OCI-LY3 (cell line): ENCODE results near the gene TMEM18.

Experiments
- H2AFZ ChIP-seq: fragments of 200-600, 300-600 bp; shearing (Covaris generic); 2 replicates; pipeline ENCODE4 v1.6.0; 2014; ENCODE audit warnings: antibody characterized with exemption, low read depth, low read length
- H3K27ac ChIP-seq: fragments of 200-600, 300-600 bp; sonication (generic); 2 replicates; pipeline ENCODE4 v1.5.1; 2014; ENCODE audit warnings: mild to moderate bottlenecking, low read length, moderate library complexity, mixed read lengths
- H3K27me3 ChIP-seq: fragments of 200-600, 300-600 bp; sonication (generic); 2 replicates; pipeline ENCODE4 v1.6.1; 2014; ENCODE audit warnings: low read depth, low read length, mixed read lengths
- H3K36me3 ChIP-seq: fragments of 200-600, 300-600 bp; sonication (generic); replicated peaks from 2 replicates; pipeline ENCODE3; 2014; ENCODE audit warnings: low read depth, low read length, mixed read lengths
- H3K4me1 ChIP-seq: fragments of 300-600, 200-600 bp; sonication (generic); 2 replicates; pipeline ENCODE4 v1.6.1; 2014; ENCODE audit warnings: low read length, mixed read lengths
- H3K4me2 ChIP-seq: fragments of 200-600, 300-600 bp; sonication (generic); 2 replicates; pipeline ENCODE4 v1.6.1; 2014; ENCODE audit warnings: low read length, mixed read lengths
- H3K4me3 ChIP-seq: fragments of 300-600, 200-600 bp; sonication (generic); 2 replicates; pipeline ENCODE4 v1.5.1; 2014; ENCODE audit warnings: antibody characterized with exemption, mild to moderate bottlenecking, low read length, moderate library complexity
- H3K79me2 ChIP-seq: fragments of 300-600, 200-600 bp; shearing (Covaris generic); 2 replicates; pipeline ENCODE4 v1.6.1; 2014; ENCODE audit warnings: mild to moderate bottlenecking, low read length, mixed read lengths
- H3K9ac ChIP-seq: fragments of 300-600, 200-600 bp; shearing (Covaris generic); 2 replicates; pipeline ENCODE4 v1.6.0; 2014; ENCODE audit warnings: mild to moderate bottlenecking, low read length, moderate library complexity
- H3K9me3 ChIP-seq: fragments of 200-600, 300-600 bp; shearing (Covaris generic); 2 replicates; pipeline ENCODE4 v1.6.1; 2014; ENCODE audit warnings: low read length, mixed read lengths; ENCODE audit not compliant: insufficient read depth
- H4K20me1 ChIP-seq: fragments of 200-600, 300-600 bp; sonication (generic); 2 replicates; pipeline ENCODE4 v1.6.1; 2016; ENCODE audit warnings: low read length, mixed read lengths; ENCODE audit not compliant: insufficient read depth
- EZH2phosphoT487 ChIP-seq: fragments of 200-600 bp; shearing (Covaris generic); IDR thresholded peaks from 2 replicates; pipeline ENCODE4 v1.6.1; 2018; ENCODE audit warnings: antibody characterized with exemption, mixed run types, low read depth
- TF ChIP-seq, protein P1 (sequence below): fragments of 200-600, 300-600 bp; sonication (generic); IDR thresholded peaks from 2 replicates; pipeline ENCODE4 v1.5.1; 2014; ENCODE audit warnings: antibody characterized with exemption, low read length, low read depth

TMEM18 gene

DNA sequence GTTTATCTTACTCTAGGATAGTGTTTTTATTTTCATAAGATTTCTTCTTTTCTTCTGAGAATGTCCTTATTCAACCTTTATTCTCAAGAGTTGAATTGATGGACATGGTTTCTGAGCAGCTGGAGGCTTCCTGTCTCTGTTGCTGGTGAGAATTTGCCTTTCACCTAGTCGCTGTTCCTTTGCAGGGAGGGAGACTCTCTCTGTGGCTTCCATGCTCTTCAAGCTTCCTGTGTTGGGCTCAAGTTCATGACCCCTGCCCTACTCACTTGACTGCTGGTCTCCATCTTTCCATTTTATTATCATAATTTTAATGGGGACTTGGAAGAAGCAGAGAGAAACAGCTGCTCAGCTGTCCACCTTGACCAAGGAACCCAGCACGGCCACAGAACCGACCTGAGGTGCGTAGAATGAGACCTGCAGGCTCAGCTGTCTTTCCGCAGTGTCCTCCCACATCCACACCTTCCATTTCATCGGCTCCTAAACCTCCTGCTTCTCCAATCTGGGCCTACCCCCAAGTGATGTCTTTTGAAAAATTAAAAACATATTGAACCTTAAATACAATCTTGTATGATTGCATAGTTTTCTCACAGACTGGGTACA is 24.2 kb downstream of the TMEM18 start:
- Histone ChIP-seq H3K4me2 (no peak overlapping the region), H3K9ac (no peak overlapping the region), H3K27me3 (no peaks in the 10 kb centered on the region), H3K36me3 (no peaks in the 10 kb centered on the region), H4K20me1 (no peaks in the 10 kb centered on the region), H2AFZ (no peak overlapping the region), H3K79me2 (no peaks in the 10 kb centered on the region), H3K27ac (no peak overlapping the region), H3K4me3 (no peak overlapping the region), H3K4me1 (no peaks in the 10 kb centered on the region), H3K9me3 (no peaks in the 10 kb centered on the region)
- no peak for TF ChIP-seq EZH2phosphoT487
- TF ChIP-seq, protein P1, sequence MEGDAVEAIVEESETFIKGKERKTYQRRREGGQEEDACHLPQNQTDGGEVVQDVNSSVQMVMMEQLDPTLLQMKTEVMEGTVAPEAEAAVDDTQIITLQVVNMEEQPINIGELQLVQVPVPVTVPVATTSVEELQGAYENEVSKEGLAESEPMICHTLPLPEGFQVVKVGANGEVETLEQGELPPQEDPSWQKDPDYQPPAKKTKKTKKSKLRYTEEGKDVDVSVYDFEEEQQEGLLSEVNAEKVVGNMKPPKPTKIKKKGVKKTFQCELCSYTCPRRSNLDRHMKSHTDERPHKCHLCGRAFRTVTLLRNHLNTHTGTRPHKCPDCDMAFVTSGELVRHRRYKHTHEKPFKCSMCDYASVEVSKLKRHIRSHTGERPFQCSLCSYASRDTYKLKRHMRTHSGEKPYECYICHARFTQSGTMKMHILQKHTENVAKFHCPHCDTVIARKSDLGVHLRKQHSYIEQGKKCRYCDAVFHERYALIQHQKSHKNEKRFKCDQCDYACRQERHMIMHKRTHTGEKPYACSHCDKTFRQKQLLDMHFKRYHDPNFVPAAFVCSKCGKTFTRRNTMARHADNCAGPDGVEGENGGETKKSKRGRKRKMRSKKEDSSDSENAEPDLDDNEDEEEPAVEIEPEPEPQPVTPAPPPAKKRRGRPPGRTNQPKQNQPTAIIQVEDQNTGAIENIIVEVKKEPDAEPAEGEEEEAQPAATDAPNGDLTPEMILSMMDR: no peak

DNA sequence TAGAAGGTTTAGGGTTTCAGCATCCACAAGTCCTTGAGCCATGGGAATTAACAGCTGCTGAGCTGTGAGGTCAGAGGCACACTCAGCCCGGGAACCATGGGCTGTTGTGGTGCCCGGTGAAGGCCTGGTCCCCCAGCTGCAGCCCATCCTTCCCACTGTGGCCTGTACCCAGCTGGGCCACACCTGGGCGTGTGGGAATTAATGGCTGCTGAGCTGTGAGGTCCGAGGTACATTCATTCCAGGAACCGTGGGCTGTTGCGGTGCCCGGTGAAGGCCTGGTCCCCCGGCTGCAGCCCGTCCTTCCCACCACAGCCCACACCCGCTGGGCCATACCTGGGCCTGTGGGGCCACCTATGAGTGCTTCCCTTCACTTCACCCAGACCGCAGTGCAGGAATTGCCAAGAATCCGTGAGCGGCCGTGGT is 25.2 kb downstream of the TMEM18 start:
- Histone ChIP-seq H4K20me1 (no peaks in the 10 kb centered on the region), H2AFZ (no peak overlapping the region), H3K9me3 (no peaks in the 10 kb centered on the region), H3K36me3 (no peaks in the 10 kb centered on the region), H3K27ac (no peak overlapping the region), H3K4me2 (no peak overlapping the region), H3K4me1 (peaks cover 3% of the 10 kb centered on the region), H3K9ac (no peak overlapping the region), H3K27me3 (no peaks in the 10 kb centered on the region), H3K4me3 (no peak overlapping the region), H3K79me2 (no peaks in the 10 kb centered on the region)
- TF ChIP-seq, protein P1: no peak
- no peak for TF ChIP-seq EZH2phosphoT487

DNA sequence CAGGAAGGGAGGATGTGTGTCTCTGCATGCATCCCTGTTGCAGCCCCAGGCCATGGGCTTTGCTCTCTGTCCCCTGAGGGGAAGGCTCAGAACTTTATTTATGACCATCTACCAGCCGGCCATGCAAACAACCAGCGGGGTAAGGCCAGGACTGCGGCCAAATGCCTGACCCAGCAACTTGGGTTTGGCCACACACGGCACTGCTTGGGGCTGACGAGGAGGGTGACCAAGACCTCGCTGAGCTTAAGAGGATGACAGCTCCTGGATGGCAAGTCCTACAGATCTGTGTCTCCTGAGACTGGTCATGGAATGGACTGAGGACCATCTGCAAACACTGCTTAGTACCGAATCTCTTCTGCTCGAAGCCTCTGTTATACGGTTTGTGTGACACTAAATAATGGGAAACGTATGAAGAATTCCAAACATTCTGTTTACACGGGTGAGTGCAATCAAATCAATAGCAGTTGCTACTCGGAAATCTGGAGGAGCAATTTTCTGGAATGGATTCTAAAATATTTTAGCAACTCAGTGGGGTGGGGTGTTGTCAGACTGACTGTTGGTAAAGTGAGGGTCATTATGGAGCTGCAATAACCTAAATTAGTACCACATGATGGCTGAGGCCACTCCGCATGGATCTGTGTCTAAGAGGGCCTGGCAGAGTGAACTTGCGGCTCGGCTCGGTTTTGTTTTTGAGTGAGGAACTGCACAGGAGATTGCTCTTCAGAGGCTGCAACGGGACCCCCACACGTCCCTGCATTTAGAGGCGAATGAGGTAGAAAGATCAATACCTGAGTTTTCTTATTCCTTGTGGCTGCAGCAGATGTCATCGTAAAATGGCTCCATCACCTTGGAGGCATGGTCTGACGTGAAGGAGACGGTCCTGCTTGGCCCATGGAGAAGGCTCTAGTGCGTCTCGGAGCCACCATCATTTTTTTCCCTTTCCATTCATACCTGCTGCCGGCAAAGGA is 26.6 kb downstream of the TMEM18 start:
- peaks cover 10% of the 10 kb centered on the region; the same call in 1 of the 2 replicates for H3K27me3 ChIP-seq
- H3K4me3 ChIP-seq: no peak overlapping the region
- no peaks in the 10 kb centered on the region for H3K79me2 ChIP-seq
- H3K36me3 ChIP-seq: no peaks in the 10 kb centered on the region
- no peaks in the 10 kb centered on the region for H3K9me3 ChIP-seq
- no peak overlapping the region for H3K9ac ChIP-seq
- no peaks in the 10 kb centered on the region for H4K20me1 ChIP-seq
- TF ChIP-seq EZH2phosphoT487: no peak
- TF ChIP-seq, protein P1: no peak
- H3K4me1 ChIP-seq: peaks cover 5% of the 10 kb centered on the region
- no peak overlapping the region for H3K4me2 ChIP-seq
- no peak overlapping the region for H3K27ac ChIP-seq
- H2AFZ ChIP-seq: no peak overlapping the region
